GM18526 (cell line): ENCODE data around the gene SYNPO2.

Experiments used
- POLR2A ChIP-seq: IDR thresholded peaks from 3 replicates; pipeline ENCODE4 v1.6.1; 2011; ENCODE audit not compliant: insufficient read length; ENCODE audit errors: extremely low read depth

SYNPO2 gene

DNA sequence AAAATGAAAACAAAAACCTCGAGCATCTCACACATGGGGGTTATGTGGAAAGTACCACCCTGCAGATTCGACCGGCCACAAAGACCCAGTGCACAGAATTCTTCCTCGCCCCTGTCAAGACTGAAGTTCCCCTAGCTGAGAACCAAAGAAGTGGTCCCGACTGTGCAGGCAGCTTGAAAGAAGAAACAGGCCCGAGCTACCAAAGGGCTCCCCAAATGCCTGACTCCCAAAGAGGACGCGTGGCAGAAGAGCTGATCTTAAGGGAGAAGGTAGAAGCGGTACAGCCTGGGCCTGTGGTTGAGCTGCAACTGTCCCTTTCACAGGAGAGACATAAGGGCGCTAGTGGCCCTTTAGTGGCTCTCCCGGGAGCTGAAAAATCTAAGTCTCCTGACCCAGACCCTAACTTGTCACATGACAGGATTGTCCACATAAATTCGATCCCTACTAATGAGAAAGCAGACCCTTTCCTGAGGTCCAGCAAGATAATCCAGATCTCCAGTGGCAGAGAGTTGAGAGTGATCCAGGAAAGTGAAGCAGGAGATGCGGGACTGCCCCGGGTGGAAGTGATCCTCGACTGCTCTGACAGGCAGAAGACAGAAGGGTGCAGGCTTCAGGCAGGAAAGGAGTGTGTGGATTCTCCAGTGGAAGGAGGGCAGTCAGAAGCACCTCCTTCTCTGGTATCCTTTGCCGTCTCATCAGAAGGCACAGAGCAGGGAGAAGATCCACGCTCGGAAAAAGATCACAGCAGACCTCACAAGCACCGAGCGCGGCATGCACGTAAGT lies 138.2 kb downstream of the SYNPO2 start:
- TF ChIP-seq POLR2A: no peak

GRCh38 chr4:119027811-119028210 lies 139.2 kb downstream of the SYNPO2 start:
- TF ChIP-seq POLR2A: no peak

- TF ChIP-seq POLR2A: no peak
Measured at GRCh38 chr4:119028296-119028695, 139.6 kb downstream of the SYNPO2 start.

DNA sequence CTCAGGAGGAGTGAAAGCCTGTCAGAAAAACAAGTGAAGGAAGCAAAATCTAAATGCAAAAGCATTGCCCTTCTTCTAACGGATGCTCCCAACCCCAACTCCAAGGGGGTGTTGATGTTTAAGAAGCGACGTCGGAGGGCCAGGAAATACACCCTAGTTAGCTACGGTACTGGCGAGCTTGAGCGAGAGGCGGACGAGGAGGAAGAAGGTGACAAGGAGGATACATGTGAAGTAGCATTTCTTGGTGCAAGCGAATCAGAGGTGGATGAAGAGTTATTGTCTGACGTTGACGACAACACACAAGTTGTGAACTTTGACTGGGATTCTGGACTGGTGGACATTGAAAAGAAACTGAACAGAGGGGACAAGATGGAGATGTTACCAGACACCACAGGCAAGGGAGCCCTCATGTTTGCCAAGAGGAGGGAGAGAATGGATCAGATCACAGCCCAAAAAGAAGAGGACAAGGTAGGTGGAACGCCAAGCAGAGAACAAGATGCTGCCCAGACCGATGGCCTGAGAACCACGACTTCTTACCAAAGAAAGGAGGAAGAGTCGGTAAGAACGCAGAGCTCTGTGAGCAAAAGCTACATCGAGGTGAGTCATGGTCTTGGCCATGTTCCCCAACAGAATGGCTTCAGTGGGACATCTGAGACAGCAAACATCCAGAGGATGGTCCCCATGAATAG lies 141.3 kb downstream of the SYNPO2 start:
- TF ChIP-seq POLR2A: no peak

DNA sequence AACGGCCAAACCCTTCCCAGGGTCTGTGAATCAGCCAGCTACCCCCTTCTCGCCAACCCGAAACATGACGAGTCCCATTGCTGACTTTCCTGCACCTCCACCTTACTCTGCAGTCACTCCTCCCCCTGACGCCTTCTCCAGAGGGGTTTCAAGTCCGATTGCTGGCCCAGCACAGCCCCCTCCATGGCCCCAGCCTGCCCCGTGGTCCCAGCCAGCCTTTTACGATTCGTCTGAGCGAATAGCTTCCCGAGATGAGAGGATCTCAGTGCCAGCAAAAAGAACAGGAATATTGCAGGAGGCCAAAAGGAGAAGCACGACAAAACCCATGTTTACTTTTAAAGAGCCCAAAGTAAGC lies 141.9 kb downstream of the SYNPO2 start:
- no peak for TF ChIP-seq POLR2A

GRCh38 chr4:119031218-119031617 lies 142.6 kb downstream of the SYNPO2 start:
- no peak for TF ChIP-seq POLR2A

GRCh38 chr4:119032921-119033685 lies 144.4 kb downstream of the SYNPO2 start:
- TF ChIP-seq POLR2A: no peak

DNA sequence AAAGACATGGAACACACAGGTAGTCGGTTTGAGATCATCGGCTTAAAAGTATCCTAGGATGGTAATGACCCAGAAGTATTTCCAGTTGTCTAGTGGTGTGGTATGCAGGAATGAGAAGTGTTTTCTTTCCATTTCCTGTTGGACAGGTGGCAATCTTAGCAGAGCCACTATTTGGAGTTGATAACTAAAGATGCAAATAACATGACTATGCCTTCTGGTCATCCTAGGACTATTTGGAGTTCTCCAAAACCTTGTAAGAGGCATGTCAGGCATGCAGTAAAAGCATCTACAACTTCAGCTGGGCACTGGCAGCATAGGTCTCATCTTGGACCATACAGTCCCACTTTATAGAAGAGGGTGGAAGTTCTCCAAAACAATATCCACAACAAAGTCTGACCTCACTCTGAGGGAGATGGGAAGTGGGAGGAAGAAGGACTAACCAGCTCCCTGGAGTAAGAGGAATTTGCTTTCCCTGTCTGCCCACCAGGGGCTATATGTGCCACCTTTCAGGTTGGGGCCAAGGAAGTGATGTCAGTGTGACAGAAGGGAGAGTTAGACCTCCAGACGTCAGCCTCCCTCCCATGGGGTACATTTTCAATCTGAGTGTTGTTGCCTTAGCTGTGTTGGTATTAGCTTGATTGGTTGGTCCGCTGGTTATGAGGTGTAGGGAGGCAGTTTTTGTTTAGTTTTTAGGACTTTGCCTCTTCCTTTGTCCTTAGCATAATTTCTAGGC lies 145.8 kb downstream of the SYNPO2 start:
- TF ChIP-seq POLR2A: no peak

DNA sequence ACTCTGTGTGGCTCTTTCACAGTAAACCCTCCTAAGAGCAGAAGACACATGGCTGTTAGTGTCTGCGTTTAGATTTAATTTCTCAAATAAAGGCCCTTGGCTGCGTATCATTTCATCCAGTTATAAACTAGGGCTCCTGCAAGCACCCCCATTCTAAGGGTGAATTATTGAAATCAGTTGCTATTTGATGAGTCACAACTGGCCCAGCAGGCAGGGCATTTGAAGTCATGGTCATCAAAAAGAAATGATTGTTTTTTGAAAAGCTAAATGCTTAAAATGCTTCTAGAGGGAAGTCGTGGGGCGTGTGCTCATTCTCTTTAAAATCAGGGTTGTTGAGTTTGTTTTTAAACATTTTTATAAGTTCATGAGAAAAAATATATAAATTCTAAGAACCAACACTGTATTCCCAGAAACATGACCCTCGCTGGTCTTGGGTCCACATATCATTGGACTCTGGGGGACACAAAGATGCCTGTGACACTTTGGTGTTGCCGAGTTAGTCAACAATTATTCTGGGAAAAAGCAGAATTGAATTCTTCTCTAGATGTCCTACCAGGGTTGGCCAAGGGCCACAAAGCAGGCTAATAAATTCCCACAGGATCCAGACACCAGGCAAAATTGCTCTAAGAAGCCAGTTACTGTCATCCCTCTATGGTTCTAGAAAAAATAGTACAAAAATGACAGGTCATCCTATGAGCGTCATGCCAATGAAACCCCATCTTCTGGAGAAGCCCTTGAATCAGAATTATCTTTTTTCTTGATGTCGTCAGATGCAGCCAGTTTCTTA lies 147.5 kb downstream of the SYNPO2 start:
- TF ChIP-seq POLR2A: no peak

DNA sequence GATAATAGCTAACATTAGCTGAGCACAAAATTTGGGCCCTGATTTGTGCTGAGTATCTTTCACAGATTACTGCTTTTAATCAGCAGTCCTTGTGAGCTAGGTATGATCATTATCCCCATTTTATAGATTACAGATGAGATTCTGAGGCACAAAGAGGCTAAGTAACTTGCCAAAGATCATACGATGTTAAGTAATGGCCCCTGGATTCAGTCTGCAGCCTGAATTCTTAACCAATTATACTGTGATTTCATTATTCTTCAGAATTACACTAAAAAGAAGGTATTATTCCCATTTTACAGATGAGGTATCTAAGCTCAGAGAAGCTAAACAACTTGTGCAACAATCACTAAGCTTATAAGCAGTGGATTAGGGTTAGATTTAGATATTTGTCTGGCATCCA lies 149.1 kb downstream of the SYNPO2 start:
- no peak for TF ChIP-seq POLR2A

DNA sequence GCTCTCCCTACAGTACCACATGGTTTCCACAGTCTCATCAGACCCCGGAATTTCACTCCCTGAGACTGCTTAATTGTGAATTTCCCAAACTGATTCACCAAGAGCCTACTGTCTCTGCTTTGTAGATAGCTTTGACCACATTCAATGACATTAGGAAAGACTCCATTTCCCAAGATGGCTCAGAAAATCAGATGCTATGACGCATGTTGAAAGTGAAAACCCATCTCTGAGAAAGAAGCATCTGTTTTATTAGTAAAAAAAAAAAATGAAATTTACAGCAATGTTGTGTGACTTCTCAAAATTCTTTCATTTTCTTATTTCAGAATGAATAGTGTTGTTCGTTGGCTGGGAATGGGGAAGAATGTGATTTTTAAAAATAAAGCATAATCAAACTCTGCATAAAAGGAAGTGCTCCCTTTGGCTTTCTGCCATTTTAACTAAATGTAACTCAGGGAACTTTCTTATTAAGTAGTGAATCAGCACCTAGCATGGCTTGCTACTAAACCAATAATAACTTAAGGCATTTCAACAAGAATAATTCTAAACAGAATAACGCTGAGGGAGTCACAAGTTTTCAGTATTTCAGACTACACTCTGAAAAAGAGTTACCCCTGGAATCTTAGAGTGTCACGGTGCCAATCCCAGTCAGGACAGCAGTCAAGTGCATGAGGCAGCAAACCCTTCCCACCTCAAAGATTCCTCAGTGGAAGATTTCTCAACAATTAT lies 149.6 kb downstream of the SYNPO2 start:
- no peak for TF ChIP-seq POLR2A

- TF ChIP-seq POLR2A: no peak
Measured at GRCh38 chr4:119039160-119039559, 150.5 kb downstream of the SYNPO2 start.

GRCh38 chr4:119039779-119040178 lies 151.1 kb downstream of the SYNPO2 start:
- TF ChIP-seq POLR2A: no peak

GRCh38 chr4:119040261-119040660 lies 151.6 kb downstream of the SYNPO2 start:
- TF ChIP-seq POLR2A: no peak

DNA sequence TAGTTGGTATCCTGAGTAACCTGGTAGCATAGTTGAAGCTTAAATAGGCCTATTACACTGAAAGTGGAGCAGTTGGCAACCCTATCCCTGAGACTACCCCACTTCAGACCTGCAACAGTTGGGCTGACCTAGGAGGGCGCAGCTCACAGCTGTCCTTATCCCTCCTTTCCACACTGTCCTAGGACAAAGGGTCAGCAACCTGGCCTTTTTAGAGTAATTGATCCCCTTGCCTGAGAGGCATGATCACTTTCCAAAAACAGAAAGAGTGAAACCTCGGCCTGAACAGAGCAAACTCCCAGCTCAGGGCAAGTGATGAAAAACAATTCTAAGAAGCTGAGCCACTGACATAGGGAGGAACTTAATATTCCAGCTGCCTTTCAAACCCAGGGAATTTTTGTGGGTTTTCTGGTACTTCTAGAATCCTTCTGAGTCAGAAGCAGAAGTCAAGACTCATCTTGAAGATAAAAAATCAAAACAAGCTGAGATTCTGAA lies 152.1 kb downstream of the SYNPO2 start:
- TF ChIP-seq POLR2A: no peak
